DND-41 (cell line): Measurements from ENCODE around the gene ATP8A2.

Source experiments
- CTCF ChIP-seq: IDR thresholded peaks from 2 replicates; pipeline ENCODE4 v1.5.1; 2012; ENCODE audit warnings: borderline replicate concordance, low read length, moderate library complexity, mild to moderate bottlenecking; ENCODE audit not compliant: poor library complexity, severe bottlenecking; ENCODE audit errors: extremely low read depth
- EZH2 ChIP-seq: IDR thresholded peaks from 3 replicates; pipeline ENCODE4 v1.6.1; 2012; ENCODE audit warnings: borderline replicate concordance, low read depth, mild to moderate bottlenecking, moderate library complexity, low read length, inconsistent platforms; ENCODE audit not compliant: severe bottlenecking

DNA sequence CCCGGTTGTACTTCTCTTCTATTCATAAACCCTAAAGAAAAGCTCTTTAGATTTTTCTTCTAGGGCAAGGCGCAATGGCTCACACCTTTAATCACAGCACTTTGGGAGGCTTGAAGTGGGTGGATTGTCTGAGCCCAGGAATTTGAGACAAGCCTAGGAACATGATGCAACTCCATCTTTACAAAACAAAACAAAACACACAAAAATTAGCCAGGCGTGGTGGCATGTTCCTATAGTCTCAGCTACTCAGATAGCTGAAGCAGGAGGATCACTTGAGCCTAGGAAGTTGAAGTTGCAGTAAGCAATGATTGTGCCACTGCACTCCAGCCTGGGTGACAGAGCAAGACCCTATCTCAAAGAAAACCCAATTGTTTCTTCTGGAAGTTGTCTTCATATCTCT is 439.7 kb downstream of the ATP8A2 start:
- TF ChIP-seq CTCF (no peak), EZH2 (no peak)
